Activated gamma-delta T cell treated with Interleukin-2 at 50 U/mL for 16 hours (primary cell): Measurements from ENCODE around the gene ERC1.
A peak's percentile ranks its signal among the peaks of the same experiment; 100 is the strongest.
"Not testable (repeated sequence)": the region's sequence is repeated elsewhere in the genome, so short reads cannot be mapped to it uniquely, and the experiment has no call there.

Experiments
- DNase-seq: peaks from one replicate; pipeline ENCODE4 v3.0.0-alpha.2; 2020

ERC1 gene

GRCh38 chr12:1252758-1253157 lies 261.7 kb downstream of the ERC1 start:
- no peak for DNase-seq

- DNase-seq = not testable (repeated sequence)
Measured at GRCh38 chr12:1255125-1255524, 264.1 kb downstream of the ERC1 start.

GRCh38 chr12:1255854-1256253 lies 264.8 kb downstream of the ERC1 start:
- DNase-seq = not testable (repeated sequence)

DNA sequence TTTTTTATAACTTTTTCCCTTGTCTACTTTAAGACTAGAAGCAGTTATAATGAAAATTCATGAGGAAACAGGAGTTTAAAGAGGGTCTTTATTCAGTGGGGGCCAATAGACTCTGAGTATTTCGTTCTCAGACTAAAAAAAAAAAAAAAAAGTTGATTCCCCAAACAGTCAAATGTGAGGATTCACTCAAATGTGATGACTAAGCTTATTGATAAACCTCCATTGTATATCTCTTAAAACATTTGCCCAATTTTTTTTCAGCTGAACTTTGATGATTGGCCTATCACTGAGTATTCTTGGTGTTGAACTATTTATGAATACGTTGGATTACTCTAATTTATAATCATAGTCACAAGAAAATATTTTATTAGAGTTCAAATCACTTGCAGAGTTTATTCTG lies 265.3 kb downstream of the ERC1 start:
- DNase-seq = no peak

DNA sequence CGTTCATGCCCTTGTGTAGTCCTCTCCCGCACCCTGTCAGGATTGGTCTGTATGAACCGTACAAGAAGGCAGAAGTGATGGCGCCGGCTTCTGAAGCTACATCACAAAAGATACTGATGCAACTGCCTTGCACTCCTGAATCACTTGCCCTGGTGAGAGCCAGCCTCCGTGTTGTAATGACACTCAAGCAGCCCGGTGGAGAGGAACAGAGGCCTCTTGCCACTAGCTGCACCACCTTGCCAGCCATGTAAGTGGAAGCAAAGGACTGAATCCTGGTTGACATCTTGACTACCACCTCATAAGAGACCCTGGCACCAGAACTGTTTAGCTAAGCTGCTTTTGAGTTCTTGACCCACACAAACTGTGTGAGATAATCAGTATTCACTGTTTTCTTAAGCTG lies 266.0 kb downstream of the ERC1 start:
- no peak for DNase-seq

GRCh38 chr12:1262011-1262410 lies 271.0 kb downstream of the ERC1 start:
- DNase-seq = no peak

GRCh38 chr12:1267243-1267642 lies 276.2 kb downstream of the ERC1 start:
- DNase-seq = no peak

DNA sequence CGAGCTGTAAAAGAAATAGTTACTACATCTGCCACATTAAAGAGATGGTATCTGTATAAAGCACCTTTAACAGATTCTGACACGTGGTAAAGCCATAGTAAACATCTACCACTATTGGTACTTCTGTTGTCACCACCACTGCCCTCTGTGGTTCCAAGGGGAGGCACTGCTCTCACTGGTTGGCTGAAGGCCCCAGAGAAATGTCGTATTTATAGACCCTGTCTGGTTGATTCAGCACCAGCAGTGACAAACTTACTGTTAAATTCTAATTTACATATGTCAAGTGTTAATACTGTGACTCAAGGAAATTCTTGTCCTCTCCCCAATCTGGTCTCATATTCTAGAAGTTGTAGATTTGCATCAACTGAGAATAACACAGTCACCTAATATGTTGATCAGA lies 281.1 kb downstream of the ERC1 start:
- no peak for DNase-seq

DNA sequence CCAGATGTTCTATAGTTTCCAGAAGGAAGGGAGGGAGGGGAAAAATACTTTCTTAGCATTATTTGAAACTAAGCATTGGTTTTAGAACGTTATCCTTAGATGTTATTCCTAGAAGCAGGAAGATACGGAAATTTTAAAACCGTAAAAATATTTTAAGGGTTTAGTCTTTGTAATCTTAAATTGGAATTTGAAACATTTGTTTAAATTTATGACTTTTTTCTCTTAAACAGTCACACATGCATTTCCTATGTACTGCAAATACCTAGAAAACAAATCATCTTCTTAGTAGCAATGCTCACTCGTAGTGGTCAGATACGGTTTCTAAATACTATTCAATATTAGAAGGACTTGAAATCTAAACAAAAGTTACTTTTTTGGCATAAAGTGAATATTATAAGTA lies 282.0 kb downstream of the ERC1 start:
- no peak for DNase-seq

DNA sequence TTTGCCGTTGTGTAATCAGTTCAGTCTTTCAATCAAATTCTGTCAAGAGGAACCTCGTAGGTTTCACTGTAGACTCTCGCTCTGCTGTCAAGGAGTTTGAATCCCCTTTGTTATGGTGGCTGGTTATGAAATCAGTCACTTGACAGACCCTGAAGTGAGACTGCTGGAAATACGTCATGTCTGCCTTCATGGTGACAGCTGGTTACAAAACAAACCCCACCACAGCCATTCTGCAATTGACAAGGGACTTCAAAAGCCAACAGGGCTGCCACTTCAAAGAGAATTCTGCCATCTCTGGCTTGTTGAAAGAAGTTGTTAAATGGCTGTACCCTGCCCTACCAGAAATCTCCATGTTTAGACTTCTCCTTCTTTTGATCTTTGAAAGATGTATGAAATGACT lies 286.9 kb downstream of the ERC1 start:
- peak; percentile 36 for DNase-seq

- DNase-seq = no peak
Measured at GRCh38 chr12:1279050-1279449, 288.0 kb downstream of the ERC1 start.

DNA sequence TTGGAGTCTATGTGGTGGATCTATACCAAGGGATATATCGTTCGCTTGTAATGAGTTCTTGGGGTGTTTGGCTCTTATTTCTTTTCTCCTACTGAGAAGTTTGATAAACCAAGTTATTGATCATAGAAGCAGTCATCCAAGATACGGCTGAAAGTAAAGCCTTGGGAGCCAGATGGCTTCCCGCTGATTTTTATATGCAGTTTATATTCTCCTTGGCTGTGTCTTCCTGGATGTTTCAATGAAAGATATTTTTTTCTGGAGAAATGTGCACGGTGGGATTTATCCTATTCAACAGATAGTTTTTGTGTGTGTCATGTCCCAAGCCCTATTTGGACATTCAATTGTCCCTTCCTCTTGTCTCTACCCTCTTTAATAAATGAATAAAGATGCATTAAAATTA lies 289.0 kb downstream of the ERC1 start:
- DNase-seq = no peak

GRCh38 chr12:1281683-1282366 lies 290.8 kb downstream of the ERC1 start:
- no peak for DNase-seq

DNA sequence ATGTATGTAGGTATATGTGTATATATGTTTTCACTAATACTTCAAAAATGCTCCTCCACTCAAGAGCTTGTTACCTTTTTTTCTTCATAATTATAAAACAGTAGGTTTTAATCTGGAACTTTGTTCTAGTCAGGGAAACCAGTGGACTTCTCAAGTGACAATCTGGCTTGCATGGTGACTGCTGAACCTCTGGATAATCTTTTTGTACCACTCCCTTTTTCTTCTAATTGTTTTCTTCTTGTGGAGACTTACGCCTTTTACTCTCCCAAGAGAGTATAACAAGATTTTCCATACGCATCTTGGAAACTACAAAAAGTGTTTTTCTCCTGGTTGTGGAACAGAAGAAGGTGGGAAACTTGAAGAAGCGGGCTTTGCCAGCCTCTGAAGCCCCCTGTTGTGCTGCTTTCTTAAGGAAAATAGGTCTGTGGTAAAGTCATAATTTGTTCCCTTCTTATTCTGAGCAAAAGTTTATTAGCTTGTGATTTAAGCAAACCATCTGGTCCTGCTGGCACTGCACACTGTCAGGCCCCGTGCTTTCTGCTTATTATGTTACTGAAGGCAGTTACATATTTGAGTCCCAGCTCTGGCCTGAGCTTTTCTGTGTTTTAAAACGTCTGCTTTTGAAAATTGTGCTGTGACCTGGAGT lies 291.8 kb downstream of the ERC1 start:
- no peak for DNase-seq

GRCh38 chr12:1283316-1283715 lies 292.3 kb downstream of the ERC1 start:
- DNase-seq = no peak

DNA sequence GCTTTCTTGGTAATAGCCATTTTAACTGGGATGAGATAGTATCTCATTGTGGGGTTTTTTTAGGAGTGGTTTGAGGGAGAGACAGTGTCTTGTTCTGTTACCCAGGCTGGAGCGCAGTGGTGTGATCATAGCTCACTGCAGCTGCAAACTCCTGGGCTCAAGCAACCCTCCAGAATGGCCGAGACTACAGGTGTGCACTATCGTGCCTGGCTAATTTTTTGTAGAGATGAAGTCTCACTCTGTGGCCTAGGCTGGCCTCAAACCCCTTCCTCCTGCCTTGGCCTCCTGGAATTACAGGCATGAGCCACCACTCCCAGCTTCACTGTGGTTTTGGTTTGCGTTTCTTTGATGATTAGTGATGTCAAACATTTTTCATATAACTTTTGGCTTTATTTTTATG lies 293.6 kb downstream of the ERC1 start:
- no peak for DNase-seq

DNA sequence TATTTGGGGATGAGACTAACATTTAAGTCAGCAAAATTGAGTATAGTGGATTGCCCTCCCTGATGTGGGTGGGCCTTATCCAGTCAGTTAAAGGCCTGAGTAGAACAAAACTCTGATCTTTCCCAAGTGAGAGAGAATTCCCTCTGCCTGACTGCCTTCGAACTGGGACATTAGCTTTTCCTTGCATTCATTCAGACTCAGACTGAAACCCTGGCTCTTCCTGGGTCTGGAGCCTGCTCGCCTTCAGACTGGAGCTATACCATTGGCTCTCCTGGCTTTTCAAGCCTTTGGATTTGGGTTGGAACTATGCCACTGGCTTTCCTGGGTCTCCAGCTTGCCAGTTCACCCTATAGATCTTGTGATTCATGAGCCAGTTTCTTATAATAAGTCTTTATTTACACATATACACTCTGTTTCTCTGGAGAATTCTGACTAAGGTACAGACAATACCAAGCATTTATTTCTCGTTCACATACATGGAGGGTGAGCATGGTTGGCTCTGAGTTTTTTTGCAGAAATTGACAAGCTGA lies 296.5 kb downstream of the ERC1 start:
- no peak for DNase-seq

DNA sequence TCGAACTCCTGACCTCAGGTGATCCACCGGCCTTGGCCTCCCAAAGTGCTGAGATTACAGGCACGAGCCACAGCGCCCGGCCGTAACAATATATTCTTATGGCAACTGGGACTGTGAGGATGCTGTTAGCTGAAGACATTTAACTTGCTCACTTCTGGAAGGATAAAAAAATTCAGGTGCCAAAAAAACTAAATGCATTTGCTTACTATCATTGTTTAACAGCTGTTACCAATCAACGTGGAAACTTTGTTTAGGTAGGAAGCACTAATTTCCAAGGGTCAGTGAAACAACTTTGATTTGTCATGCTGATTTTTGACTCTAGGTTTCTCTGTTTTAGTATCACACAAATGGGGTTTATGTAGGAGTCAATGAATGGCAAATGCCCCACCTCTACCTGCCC lies 297.3 kb downstream of the ERC1 start:
- no peak for DNase-seq

DNA sequence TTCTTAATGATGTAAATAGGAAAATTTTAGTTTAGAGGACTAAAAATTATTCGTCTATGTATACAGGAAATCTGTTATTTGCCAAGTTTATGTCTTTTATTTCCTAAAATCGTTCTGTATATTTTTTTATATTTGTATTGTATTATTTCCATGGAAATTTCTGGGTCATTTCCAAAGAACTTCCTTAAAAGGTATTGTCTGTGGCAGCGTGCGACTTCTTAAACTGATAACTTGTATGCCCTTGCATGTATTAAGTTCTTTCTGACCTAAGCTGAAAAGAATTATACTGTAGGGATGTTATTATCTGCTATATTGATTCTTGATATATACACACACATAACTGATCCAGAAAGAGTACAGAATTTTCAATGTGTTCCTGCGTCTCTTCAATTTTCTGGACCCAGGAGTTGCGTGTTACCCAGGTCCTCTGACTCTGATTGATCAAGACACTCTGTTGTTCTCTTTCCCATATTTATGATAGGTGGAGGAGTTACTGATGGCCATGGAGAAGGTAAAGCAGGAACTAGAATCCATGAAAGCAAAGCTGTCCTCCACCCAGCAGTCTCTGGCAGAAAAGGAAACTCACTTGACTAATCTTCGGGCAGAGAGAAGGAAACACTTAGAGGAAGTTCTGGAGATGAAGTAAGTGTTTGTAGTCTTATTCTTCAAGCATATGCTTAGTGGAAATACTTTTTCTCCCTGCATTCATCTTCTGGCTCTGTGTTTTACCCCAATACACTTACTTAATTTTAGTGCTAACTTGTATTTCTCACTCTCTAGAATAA lies 298.5 kb downstream of the ERC1 start:
- no peak for DNase-seq

DNA sequence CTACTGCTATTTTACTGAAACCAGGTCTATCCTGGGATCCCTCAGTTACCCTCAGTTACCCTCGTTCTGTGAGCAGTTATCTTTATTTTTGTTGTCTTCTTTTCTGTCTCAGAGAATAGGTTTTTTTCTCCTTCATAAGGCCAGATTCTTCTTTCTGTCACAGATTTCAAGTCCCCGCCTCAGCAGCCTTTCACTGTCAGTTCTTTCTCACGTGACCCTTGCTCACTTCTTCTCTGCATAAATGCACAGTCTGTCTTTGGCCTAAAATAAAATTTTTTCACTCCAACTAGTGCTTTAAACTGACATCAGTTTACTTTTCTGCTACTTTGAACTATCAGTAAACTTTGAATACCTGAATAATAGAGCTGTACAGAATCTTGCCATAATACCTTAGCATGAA lies 299.7 kb downstream of the ERC1 start:
- DNase-seq = no peak

DNA sequence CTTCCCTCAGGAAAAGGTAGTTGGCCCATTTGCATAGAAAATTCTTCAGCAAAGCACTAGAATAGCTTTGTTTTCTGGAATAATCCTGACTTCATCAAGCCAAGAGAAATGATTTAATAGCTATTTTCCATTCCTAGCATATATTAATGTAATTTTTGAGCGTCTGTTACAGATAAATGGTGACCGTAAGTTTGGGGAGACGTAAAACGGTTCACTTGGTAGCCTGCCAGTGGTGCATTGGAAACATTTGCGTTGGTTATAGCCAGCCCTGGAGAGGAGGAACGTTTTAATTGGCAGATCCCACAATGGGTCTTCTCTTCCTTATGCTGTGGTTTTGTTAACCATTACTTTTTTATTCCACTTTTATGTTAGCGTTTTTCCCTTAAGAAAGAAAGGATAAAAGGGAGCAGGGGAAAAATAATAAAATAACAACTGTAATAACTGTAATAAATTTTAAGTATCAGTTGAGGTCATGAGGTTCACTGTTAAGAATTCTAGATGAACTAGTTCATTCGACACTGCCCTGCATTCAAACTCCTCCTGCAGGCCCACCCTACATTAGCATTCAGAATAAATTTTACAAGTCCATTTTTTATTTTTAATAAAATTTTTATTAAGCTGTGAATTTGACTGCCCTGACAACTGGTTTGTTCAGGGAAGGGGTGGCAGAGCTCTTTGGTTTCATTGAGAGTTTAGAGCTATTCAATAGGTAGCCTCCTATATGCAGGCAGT lies 300.7 kb downstream of the ERC1 start:
- DNase-seq = no peak

GRCh38 chr12:1293901-1294300 lies 302.9 kb downstream of the ERC1 start:
- no peak for DNase-seq

GRCh38 chr12:1297206-1297605 lies 306.2 kb downstream of the ERC1 start:
- DNase-seq = no peak
